ENCODE measurements around the gene ZAR1.

The ZAR1 gene

GRCh38 chr4:48478273-48478672 lies 11.8 kb upstream of the ZAR1 start:
- Histone ChIP-seq H3K4me1 (ENCODE audit: insufficient read depth, low read length, severe bottlenecking) (no peaks in the 10 kb centered on the region), H3K9me3 (ENCODE audit: low read length) (no peaks in the 10 kb centered on the region), H3K27me3 (ENCODE audit: insufficient read depth, low read length) (no peaks in the 10 kb centered on the region), H3K4me2 (ENCODE audit: low read length) (no peak overlapping the region), H4K20me1 (ENCODE audit: insufficient read depth, low read length) (no peaks in the 10 kb centered on the region), H3K79me2 (ENCODE audit: insufficient read depth, low read length) (no peaks in the 10 kb centered on the region), H3K9me2 (ENCODE audit: low read depth, low read length) (no peaks in the 10 kb centered on the region), H3K36me3 (ENCODE audit: insufficient read depth, low read length) (no peaks in the 10 kb centered on the region), H2AFZ (ENCODE audit: low read length) (no peak overlapping the region), H3K4me3 (ENCODE audit: low read depth, low read length, poor library complexity, severe bottlenecking) (no peak overlapping the region), H3F3A (ENCODE audit: insufficient read depth, low read length) (no peaks in the 10 kb centered on the region), H3K27ac (ENCODE audit: low read depth, low read length, poor library complexity, severe bottlenecking) (no peak overlapping the region), H3K9ac (ENCODE audit: low read length) (no peak overlapping the region)
- TF ChIP-seq EZH2 (IDR thresholded peaks at IDR 0.05; ENCODE audit: borderline replicate concordance, low read length) (no peak), CTCF (IDR thresholded peaks at IDR 0.05; ENCODE audit: low read length) (no peak)

GRCh38 chr4:48481581-48481980 lies 8.5 kb upstream of the ZAR1 start:
- H3K9me2 ChIP-seq (ENCODE audit: low read depth, low read length), result no peaks in the 10 kb centered on the region
- H3K4me2 ChIP-seq (ENCODE audit: low read length), result no peak overlapping the region
- no peak overlapping the region for H3K27ac ChIP-seq (ENCODE audit: low read depth, low read length, poor library complexity, severe bottlenecking)
- H3K4me3 ChIP-seq (ENCODE audit: low read depth, low read length, poor library complexity, severe bottlenecking), result no peak overlapping the region
- no peaks in the 10 kb centered on the region for H3F3A ChIP-seq (ENCODE audit: insufficient read depth, low read length)
- no peaks in the 10 kb centered on the region for H3K27me3 ChIP-seq (ENCODE audit: insufficient read depth, low read length)
- no peaks in the 10 kb centered on the region for H3K36me3 ChIP-seq (ENCODE audit: insufficient read depth, low read length)
- H3K79me2 ChIP-seq (ENCODE audit: insufficient read depth, low read length), result no peaks in the 10 kb centered on the region
- H3K9me3 ChIP-seq (ENCODE audit: low read length), result no peaks in the 10 kb centered on the region
- H2AFZ ChIP-seq (ENCODE audit: low read length), result no peak overlapping the region
- H3K9ac ChIP-seq (ENCODE audit: low read length), result no peak overlapping the region
- no peaks in the 10 kb centered on the region for H4K20me1 ChIP-seq (ENCODE audit: insufficient read depth, low read length)
- H3K4me1 ChIP-seq (ENCODE audit: insufficient read depth, low read length, severe bottlenecking), result no peaks in the 10 kb centered on the region
- TF ChIP-seq EZH2 (IDR thresholded peaks at IDR 0.05; ENCODE audit: borderline replicate concordance, low read length) (no peak), CTCF (IDR thresholded peaks at IDR 0.05; ENCODE audit: low read length) (no peak)

GRCh38 chr4:48483006-48483776 lies 6.9 kb upstream of the ZAR1 start, which contains the start of gene SLC10A4:
TSS of gene SLC10A4 (plus strand) at chr4:48483343. CDS start at chr4:48483562, 219 bp downstream.
- Histone ChIP-seq H3K4me2 (ENCODE audit: low read length) (no peak within 1 kb of the TSS), H2AFZ (ENCODE audit: low read length) (no peak within 1 kb of the TSS), H3K9me3 (ENCODE audit: low read length) (no peaks in the 10 kb centered on the region), H3K36me3 (ENCODE audit: insufficient read depth, low read length) (no peaks in the 10 kb centered on the region), H3K4me1 (ENCODE audit: insufficient read depth, low read length, severe bottlenecking) (no peaks in the 10 kb centered on the region), H3K27ac (ENCODE audit: low read depth, low read length, poor library complexity, severe bottlenecking) (no peak within 1 kb of the TSS), H3K9me2 (ENCODE audit: low read depth, low read length) (no peaks in the 10 kb centered on the region), H4K20me1 (ENCODE audit: insufficient read depth, low read length) (no peaks in the 10 kb centered on the region), H3K9ac (ENCODE audit: low read length) (no peak within 1 kb of the TSS), H3K79me2 (ENCODE audit: insufficient read depth, low read length) (no peaks in the 10 kb centered on the region), H3K4me3 (ENCODE audit: low read depth, low read length, poor library complexity, severe bottlenecking) (no peak within 1 kb of the TSS), H3F3A (ENCODE audit: insufficient read depth, low read length) (no peaks in the 10 kb centered on the region), H3K27me3 (ENCODE audit: insufficient read depth, low read length) (no peaks in the 10 kb centered on the region)
- TF ChIP-seq EZH2 (IDR thresholded peaks at IDR 0.05; ENCODE audit: borderline replicate concordance, low read length), result no peak
- TF ChIP-seq CTCF (IDR thresholded peaks at IDR 0.05; ENCODE audit: low read length), result no peak
